Measurements from ENCODE around the gene DDAH2.
"Not testable (repeated sequence)": the region's sequence is repeated elsewhere in the genome, so short reads cannot be mapped to it uniquely, and the experiment has no call there.

The DDAH2 gene

DNA sequence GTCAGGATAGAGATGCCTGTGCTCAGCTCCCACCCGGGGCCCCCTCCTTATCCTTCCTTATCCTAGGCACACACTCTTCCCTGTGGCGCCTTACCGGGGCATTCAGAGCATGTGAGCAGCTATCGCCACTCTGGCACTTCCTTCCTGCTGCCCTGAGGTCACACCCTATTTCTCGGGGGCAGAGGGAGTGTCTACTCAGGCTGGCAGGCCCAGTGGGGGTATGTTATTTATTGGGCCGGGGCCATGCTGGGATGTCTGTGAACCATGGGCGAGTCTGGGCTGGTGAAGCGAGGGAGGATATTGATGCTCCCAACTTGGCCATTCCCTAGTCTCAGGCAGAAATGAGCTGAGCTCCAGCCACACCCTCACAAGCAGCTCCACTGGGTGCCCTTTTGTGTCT, 17.9 kb downstream of the DDAH2 start:
- DNase-seq: no peak

DNA sequence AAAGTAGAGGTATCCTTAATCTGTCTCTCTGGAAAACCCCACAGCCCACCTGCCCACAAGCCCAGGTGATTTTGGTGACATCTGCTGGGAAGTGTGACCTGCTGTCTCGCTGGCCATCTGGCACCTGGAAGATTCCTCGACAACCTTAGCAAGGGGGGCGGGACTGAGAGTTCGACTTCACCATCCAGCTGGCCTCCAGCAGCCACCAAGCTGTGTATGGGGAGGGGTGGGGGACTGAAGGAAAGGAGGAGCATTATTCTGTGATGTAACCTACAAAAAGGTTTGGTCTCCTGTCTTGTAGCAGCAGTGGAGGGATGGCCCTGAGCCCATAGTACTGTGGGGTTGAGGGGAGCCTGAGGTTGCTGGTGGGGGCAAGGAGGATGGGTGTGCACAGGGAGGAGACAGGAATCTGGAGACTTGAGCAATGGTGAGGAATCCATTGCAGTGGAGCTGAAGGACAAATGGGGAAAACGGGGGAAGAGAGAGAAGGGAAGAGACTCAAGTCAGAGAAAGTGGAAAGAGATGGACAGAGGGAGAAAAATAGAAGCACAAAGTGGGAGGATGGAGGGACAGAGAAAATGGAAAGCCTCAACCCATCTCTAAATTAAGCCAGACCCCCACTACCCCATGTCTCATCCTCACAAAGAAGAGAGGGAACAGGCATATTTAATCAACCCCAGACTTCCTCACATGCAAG, 18.4 kb downstream of the DDAH2 start:
- DNase-seq: peak; percentile 84

GRCh38 chr6:31709157-31709556, 19.9 kb downstream of the DDAH2 start:
- not testable (repeated sequence) for DNase-seq

GRCh38 chr6:31708224-31708623, 20.9 kb downstream of the DDAH2 start:
- DNase-seq: no peak

- DNase-seq: no peak
Observed at GRCh38 chr6:31707701-31708100, 21.4 kb downstream of the DDAH2 start.

- DNase-seq: no peak
Observed at GRCh38 chr6:31706599-31706998, 22.5 kb downstream of the DDAH2 start, which contains the start of gene LY6G6F. LY6G6F (plus strand) TSS chr6:31706866; CDS start chr6:31706907, 41 bp downstream.

GRCh38 chr6:31705931-31706330, 23.2 kb downstream of the DDAH2 start:
- no peak for DNase-seq

DNA sequence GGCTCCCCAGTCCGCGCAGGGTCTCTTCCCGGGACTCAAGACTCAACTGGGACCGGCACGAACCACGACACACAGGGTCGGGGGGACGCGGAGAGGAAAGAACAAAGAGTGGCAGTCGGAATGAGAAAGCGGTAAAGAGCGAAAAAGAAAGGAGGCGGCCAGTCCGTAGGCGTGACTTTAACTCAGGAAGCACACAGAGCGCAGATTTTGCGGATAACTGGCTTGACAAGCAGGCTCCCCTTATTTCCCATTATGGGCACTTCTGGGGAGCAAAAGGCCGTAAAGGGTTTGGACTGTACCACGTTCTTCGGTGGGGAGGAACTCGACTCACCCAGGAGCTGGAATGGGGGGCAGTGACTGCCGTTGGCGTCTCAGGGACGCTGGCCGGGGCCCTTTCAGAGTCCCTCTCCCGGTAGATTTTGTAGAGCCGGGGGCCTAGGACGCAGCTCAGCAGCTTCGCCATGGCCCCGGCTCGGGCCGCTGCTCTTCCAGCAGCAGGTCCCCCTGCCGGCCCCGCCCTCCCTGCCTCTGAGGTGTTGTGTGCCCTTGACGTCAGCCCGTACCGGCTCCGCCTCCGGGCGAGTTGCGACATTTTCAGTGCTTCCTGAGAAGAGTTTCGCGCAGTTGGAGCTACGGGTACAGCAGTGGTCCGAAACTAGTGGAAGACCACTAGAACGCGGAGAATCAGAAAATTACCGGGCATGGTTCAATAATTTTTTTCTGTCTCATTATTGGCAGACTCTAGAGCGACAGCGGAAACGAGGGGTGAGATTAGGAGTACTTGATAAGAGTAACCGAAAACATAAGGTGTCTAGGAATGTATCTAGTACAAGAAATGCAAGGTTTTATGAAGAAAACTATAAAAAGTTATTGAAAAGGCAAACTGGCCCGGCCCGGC, 26.0 kb downstream of the DDAH2 start, which contains the start of gene ABHD16A:
Gene ABHD16A (minus strand): TSS at position 506 of the 898 bp plus-strand sequence. CDS start 43 bp downstream, at position 463.
- DNase-seq: peak; percentile 98

DNA sequence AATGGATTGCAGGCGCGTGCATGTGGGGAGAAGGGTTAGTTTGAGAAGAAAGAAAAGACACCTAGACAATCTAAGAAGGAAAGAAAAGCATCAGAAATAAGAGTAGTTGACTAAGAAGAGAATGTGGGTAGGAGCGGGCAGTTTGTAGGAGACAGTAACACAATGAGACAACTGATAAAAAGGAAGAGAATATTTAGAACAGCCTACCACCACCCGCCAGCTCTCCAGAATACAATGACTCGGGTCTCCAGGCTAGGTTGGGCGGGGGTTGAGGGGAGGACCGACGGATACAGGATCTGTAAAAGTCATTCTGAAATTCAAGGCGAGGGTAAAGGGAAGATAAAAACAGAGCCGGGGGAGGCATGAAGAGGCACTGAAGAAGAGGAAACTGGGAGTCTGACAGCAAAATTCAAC, 26.7 kb downstream of the DDAH2 start:
- no peak for DNase-seq

DNA sequence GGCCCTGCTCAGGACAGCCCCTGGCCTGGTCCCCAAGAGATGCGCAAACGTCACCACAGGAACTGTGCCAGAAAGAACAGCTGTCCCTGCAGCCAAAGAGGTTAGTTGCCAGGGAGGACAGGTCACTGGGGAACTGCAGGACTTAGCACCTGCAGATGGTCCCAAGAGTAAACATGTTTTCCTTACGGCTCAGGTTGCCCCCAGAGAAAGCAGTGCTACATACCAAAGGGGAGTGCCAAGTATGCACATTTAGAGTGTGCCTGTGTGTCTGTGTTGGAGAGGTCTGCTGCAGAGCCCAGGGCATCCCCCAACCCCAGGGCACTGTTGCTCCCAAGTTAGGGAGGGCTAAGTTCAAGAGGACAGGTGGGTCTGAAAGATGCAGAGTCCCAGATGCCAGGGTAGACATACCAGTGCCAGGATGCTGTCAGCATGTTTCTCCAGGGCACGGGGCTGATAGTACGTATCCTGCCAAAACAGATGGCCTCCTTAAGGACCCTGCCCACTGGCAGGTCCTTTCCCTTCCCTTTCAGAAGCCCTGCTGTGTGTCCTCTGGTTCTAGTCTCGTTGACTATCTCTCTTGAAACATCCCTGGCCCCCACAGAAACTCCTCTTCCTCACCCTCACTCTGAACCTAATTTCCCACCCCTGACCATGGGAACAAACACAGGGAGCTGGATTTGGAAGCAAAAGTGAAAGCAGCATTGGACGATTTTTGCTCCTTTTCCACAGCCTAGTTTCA, 27.3 kb downstream of the DDAH2 start:
- peak; percentile 79 for DNase-seq

DNA sequence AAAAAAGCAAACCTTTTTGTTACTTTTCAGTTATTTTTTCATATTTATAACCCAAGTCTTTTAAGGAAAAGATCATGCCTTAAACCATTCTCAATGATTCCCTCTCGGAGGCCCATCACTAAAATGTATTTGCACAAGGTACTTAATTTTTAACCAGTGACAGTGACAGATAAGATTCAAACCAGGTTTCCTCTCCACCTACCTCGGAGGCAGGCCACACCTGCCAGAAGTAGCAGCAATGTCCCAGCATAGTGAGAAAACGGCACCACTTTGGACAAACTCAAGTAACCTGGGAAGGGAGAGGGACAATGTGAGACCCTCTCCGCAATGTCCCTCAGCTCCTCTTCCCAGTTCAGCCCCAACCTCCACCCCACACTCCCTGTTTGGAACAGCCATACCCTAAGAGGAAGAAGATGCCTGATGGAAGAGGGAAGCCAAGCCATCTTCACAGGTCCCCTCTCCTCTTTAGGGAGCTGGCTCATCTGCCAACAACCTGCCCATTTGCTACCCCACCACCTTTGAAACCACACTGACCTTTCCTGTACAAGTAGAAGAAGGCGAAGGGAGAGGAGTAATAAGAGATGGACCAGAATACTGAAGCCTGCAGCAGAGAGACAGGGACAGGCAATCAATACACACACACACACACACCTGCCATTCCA, 28.2 kb downstream of the DDAH2 start:
- no peak for DNase-seq

- peak; percentile 69 for DNase-seq
Observed at GRCh38 chr6:31697555-31697954, 31.5 kb downstream of the DDAH2 start.

- DNase-seq: no peak
Observed at GRCh38 chr6:31693535-31693934, 35.6 kb downstream of the DDAH2 start.

- DNase-seq: no peak
Observed at GRCh38 chr6:31692886-31693285, 36.2 kb downstream of the DDAH2 start.

DNA sequence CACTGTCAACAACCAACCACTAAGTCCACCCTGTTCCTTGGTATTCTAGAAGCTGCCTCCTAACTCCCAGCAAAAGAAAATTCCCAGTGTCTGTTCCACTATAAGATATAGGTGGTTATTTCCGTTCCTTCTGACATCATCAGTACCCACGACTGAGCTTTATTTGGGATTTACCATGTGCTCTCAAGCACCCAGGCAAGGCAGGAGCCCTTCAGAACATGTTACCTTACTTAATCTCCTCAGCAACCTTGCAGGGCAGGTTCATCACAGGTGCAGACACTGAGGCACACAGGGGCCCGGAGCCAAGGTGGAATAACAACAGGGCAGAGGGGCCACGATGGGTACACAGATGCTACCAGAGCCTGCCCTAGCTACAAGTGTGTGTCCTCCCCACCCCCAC, 36.7 kb downstream of the DDAH2 start:
- no peak for DNase-seq

- no peak for DNase-seq
Observed at GRCh38 chr6:31691564-31692108, 37.5 kb downstream of the DDAH2 start.

GRCh38 chr6:31691078-31691463, 38.0 kb downstream of the DDAH2 start:
- DNase-seq: no peak

- no peak for DNase-seq
Observed at GRCh38 chr6:31690231-31691077, 38.6 kb downstream of the DDAH2 start.

DNA sequence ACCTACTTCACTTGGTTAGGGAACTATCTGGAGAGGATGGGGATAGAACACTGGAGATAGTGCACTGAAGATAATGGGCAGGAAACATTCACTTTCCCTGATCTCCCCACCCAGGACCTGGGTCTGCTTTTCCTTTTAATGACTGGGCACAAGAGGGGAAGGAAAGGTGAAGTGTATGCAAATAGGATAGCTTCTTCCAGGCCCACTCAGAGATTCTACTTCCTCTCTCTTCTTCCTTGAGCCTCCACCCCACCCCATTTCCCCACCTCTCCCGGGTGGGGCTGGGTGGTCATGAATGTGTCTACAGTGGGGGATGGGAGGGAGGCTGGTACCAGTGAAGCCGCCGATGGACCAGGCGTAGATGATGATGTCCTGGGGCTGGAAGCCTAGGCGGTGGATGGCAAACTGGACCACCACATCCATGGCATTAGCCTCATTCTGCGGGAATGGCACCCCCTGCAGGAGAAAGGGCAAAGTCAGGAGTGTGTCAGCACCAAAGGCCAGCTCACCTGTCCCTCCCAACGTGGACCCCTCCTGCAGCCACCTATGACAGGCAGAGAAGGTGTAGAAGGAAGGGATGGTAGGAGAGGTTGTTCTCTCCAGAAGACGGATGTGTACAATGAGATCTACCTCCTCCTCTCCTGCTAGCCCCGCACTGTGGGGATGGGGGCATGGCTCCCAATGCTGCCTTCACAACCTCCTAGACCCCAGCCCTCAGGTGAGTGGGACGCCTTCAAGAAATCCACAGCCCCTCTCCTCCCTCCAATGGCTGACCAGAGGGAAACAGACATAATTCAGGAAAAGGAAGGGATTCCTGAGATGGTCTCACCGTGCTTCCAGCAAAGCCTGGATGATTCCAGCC, 39.6 kb downstream of the DDAH2 start:
- no peak for DNase-seq
